PC-9 (cell line): ENCODE results near the gene CPED1.

Experiments
- EZH2 ChIP-seq: fragments of 200-600 bp; sonication (generic); IDR thresholded peaks from 2 replicates; pipeline ENCODE4 v1.8.0; 2017; ENCODE audit warnings: antibody characterized with exemption, low read depth
- TF ChIP-seq, protein P1 (sequence below): fragments of 200-600 bp; sonication (generic); conservative IDR thresholded peaks from 2 replicates; pipeline ENCODE4 v1.6.1; 2017; ENCODE audit warnings: mixed run types, antibody characterized with exemption, mild to moderate bottlenecking, moderate library complexity

DNA sequence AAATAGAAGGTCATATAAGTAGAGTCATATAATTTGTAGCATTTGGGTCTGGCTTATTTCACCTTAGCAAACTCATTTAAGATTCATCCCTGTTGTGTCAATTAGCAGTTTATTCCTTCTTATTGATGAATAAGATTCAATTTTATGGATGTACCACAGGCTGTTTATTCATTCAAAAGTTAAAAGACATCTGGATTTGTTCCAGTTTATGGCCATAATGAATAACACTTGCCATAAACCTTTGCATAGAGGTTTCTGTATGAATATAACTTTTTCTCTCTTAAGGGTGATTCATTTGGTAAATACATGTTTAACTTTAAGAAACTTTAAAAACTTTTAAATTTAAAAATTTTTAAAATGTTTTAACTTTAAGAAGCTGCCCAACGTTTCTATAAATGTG is 66.4 kb downstream of the CPED1 start:
- TF ChIP-seq, protein P1, sequence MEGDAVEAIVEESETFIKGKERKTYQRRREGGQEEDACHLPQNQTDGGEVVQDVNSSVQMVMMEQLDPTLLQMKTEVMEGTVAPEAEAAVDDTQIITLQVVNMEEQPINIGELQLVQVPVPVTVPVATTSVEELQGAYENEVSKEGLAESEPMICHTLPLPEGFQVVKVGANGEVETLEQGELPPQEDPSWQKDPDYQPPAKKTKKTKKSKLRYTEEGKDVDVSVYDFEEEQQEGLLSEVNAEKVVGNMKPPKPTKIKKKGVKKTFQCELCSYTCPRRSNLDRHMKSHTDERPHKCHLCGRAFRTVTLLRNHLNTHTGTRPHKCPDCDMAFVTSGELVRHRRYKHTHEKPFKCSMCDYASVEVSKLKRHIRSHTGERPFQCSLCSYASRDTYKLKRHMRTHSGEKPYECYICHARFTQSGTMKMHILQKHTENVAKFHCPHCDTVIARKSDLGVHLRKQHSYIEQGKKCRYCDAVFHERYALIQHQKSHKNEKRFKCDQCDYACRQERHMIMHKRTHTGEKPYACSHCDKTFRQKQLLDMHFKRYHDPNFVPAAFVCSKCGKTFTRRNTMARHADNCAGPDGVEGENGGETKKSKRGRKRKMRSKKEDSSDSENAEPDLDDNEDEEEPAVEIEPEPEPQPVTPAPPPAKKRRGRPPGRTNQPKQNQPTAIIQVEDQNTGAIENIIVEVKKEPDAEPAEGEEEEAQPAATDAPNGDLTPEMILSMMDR, result no peak
- TF ChIP-seq EZH2, result no peak
